GM18517 (cell line): Measurements from ENCODE around the gene MEAF6.
"Not testable (repeated sequence)": the region's sequence is repeated elsewhere in the genome, so short reads cannot be mapped to it uniquely, and the experiment has no call there.

Experiments used
- ATAC-seq: cut with Tn5 transposase; IDR thresholded peaks from one replicate; pipeline ENCODE4 v1.9.1; 2021; ENCODE audit warnings: mild to moderate bottlenecking, moderate library complexity; ENCODE audit not compliant: unreplicated experiment

The MEAF6 gene

GRCh38 chr1:37532418-37533156 lies 18.0 kb upstream of the MEAF6 start:
- not testable (repeated sequence) for ATAC-seq

- not testable (repeated sequence) for ATAC-seq
Measured at GRCh38 chr1:37529888-37530287, 15.3 kb upstream of the MEAF6 start.

- ATAC-seq = no peak
Measured at GRCh38 chr1:37519613-37520012, 5.0 kb upstream of the MEAF6 start.

- ATAC-seq = not testable (repeated sequence)
Measured at GRCh38 chr1:37518929-37519328, 4.4 kb upstream of the MEAF6 start.

- ATAC-seq = not testable (repeated sequence)
Measured at GRCh38 chr1:37518241-37518640, 3.7 kb upstream of the MEAF6 start.

- no peak for ATAC-seq
Measured at GRCh38 chr1:37517569-37517968, 3.0 kb upstream of the MEAF6 start.

GRCh38 chr1:37515185-37516034 lies 844 bp upstream of the MEAF6 start:
- no peak for ATAC-seq

- no peak for ATAC-seq
Measured at GRCh38 chr1:37513795-37514349, 694 bp downstream of the MEAF6 start.

- ATAC-seq = no peak
Measured at GRCh38 chr1:37509181-37509580, 5.4 kb downstream of the MEAF6 start.

GRCh38 chr1:37506740-37507139 lies 7.8 kb downstream of the MEAF6 start:
- no peak for ATAC-seq

- ATAC-seq = not testable (repeated sequence)
Measured at GRCh38 chr1:37502791-37503190, 11.8 kb downstream of the MEAF6 start.

GRCh38 chr1:37502104-37502503 lies 12.5 kb downstream of the MEAF6 start:
- ATAC-seq = no peak

GRCh38 chr1:37501661-37502060 lies 12.9 kb downstream of the MEAF6 start:
- ATAC-seq = no peak

GRCh38 chr1:37498872-37499617 lies 15.5 kb downstream of the MEAF6 start:
- ATAC-seq = no peak

- no peak for ATAC-seq
Measured at GRCh38 chr1:37497832-37498231, 16.7 kb downstream of the MEAF6 start.

GRCh38 chr1:37495875-37496274 lies 18.7 kb downstream of the MEAF6 start:
- no peak for ATAC-seq

- ATAC-seq = no peak
Measured at GRCh38 chr1:37493336-37494098, 21.0 kb downstream of the MEAF6 start.

- ATAC-seq = no peak
Measured at GRCh38 chr1:37487619-37487984, 27.0 kb downstream of the MEAF6 start.

- ATAC-seq = no peak
Measured at GRCh38 chr1:37486680-37487618, 27.6 kb downstream of the MEAF6 start.
